ENCODE data around the gene ARHGAP26.

DNA sequence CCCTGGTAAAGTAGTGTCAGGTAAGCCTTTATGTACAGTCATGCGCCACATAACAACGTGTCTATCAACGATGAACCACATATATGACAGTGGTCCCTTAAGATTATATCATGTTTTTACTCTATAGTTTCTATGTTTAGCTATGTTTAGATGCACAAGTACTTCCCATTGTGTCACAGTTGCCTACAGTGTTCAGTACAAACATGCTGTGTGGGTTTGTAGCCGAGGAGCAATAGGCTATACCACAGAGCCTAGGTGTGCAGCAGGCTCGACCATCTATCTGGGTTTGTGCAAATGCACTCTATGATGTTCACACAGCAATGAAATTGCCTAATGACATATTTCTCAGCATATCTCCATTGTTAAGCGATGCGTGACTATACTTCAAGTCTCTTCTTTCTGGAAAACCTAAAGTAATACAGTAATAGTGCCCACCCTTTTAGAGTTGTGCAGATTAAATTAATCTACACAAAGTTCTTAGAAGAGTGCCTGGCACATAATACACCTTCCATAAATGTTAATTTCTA is 295.9 kb downstream of the ARHGAP26 start:
- TF ChIP-seq, protein P1, sequence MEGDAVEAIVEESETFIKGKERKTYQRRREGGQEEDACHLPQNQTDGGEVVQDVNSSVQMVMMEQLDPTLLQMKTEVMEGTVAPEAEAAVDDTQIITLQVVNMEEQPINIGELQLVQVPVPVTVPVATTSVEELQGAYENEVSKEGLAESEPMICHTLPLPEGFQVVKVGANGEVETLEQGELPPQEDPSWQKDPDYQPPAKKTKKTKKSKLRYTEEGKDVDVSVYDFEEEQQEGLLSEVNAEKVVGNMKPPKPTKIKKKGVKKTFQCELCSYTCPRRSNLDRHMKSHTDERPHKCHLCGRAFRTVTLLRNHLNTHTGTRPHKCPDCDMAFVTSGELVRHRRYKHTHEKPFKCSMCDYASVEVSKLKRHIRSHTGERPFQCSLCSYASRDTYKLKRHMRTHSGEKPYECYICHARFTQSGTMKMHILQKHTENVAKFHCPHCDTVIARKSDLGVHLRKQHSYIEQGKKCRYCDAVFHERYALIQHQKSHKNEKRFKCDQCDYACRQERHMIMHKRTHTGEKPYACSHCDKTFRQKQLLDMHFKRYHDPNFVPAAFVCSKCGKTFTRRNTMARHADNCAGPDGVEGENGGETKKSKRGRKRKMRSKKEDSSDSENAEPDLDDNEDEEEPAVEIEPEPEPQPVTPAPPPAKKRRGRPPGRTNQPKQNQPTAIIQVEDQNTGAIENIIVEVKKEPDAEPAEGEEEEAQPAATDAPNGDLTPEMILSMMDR (IDR thresholded peaks at IDR 0.05; ENCODE audit: low read length) = no peak
- TF ChIP-seq EZH2 (IDR thresholded peaks at IDR 0.05; ENCODE audit: borderline replicate concordance, low read length) = no peak
